SH-SY5Y (cell line): ENCODE measurements around the gene C14orf93.

ENCODE experiments used
- GATA2 ChIP-seq: IDR thresholded peaks from 2 replicates; pipeline ENCODE4 v1.6.1; 2011; ENCODE audit warnings: mild to moderate bottlenecking, low read depth, low read length
- GATA3 ChIP-seq: IDR thresholded peaks from 2 replicates; pipeline ENCODE4 v1.6.1; 2011; ENCODE audit warnings: low read depth, mild to moderate bottlenecking, low read length, moderate library complexity

The C14orf93 gene

GRCh38 chr14:22996768-22997654, 12.9 kb downstream of the C14orf93 start:
- peak; percentile 51; the same call in 1 of the 2 replicates for TF ChIP-seq GATA2
- TF ChIP-seq GATA3 = 0 out of 2 replicates have a peak, but pooled peaks have one; percentile 31

GRCh38 chr14:22995889-22996625, 13.9 kb downstream of the C14orf93 start:
- TF ChIP-seq GATA3 (no peak), GATA2 (no peak)

- TF ChIP-seq GATA2 (no peak), GATA3 (no peak)
Observed at GRCh38 chr14:22994762-22995275, 15.1 kb downstream of the C14orf93 start.

- TF ChIP-seq GATA3 (no peak), GATA2 (no peak)
Observed at GRCh38 chr14:22993517-22993916, 16.4 kb downstream of the C14orf93 start.

GRCh38 chr14:22991852-22992251, 18.1 kb downstream of the C14orf93 start:
- TF ChIP-seq GATA2 (no peak), GATA3 (no peak)

GRCh38 chr14:22987291-22987690, 22.7 kb downstream of the C14orf93 start:
- TF ChIP-seq GATA3 = no peak
- TF ChIP-seq GATA2 = no peak

- TF ChIP-seq GATA2 = no peak
- no peak for TF ChIP-seq GATA3
Observed at GRCh38 chr14:22986508-22987054, 23.4 kb downstream of the C14orf93 start.

GRCh38 chr14:22985894-22986507, 23.9 kb downstream of the C14orf93 start:
- TF ChIP-seq GATA2 (no peak), GATA3 (no peak)

GRCh38 chr14:22984959-22985658, 24.8 kb downstream of the C14orf93 start:
- no peak for TF ChIP-seq GATA2

- TF ChIP-seq GATA3 = no peak
- no peak for TF ChIP-seq GATA2
Observed at GRCh38 chr14:22982477-22983245, 27.3 kb downstream of the C14orf93 start, which contains the start of gene AJUBA. TSS of gene AJUBA (minus strand) at chr14:22982551. CDS start at chr14:22982266, 285 bp downstream.

- no peak for TF ChIP-seq GATA2
- no peak for TF ChIP-seq GATA3
Observed at GRCh38 chr14:22981876-22982476, 28.0 kb downstream of the C14orf93 start.
